ENCODE results near the gene ITGAE. TPM values are rescaled to one million over a fixed set of nuclear protein-coding genes. Genes with fewer than 3 reads are reported as not detected.

ITGAE gene
- total and polyA plus RNA-seq, 7 donors = 13.8 to 47.8 (median 23.6) TPM

DNA sequence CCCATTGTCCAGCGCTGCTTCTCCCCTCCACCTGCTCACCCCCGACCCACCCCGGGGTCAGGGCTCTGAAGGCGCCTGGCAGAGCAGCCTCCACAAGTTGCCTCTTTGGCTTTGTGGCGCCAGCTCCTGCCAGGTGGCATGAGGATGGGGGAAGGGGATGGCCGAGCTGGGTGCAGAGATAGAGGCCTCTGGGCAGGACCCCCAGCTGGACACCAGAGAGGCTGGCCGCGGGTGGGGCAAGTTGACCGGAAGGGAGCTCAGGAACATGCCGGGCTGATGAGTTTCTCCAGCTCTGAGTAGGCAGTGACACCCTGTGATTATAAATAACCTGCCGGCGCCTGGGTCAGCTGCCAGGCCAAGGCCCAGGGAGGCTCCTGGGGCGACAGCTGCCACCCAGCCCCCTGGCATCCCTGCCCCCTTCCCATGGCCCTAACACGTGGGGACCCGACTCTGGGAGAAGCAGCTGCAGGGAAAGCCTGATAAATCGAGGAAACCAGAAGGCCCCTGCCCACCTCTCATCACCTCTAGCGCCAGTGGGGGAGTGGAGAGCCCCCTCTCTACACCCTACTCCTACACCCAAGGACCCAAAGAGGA is 105.8 kb downstream of the ITGAE start:
- intact Hi-C loops (cut with DNase I) = no loop called here
- DNase-seq (peak; percentile 86 to 95), ATAC-seq (peak; percentile 87 to 90 (median 89))
- Histone ChIP-seq H3K36me3 (ENCODE audit: insufficient read depth in 1 of 2, low read depth in 1 of 2) (peaks cover 2 to 21% of the 10 kb centered on the region in 2 donors), H3K4me3 (peak overlapping the region; percentile 86), H3K27ac (peak overlapping the region; percentile 95), H3K4me1 (peaks cover 9% of the 10 kb centered on the region), H3K27me3 (ENCODE audit: insufficient read depth in 3 of 3, low read length in 2 of 3) (no peaks in the 10 kb centered on the region), H3K9me3 (no peaks in the 10 kb centered on the region)
- TF ChIP-seq, protein P1, sequence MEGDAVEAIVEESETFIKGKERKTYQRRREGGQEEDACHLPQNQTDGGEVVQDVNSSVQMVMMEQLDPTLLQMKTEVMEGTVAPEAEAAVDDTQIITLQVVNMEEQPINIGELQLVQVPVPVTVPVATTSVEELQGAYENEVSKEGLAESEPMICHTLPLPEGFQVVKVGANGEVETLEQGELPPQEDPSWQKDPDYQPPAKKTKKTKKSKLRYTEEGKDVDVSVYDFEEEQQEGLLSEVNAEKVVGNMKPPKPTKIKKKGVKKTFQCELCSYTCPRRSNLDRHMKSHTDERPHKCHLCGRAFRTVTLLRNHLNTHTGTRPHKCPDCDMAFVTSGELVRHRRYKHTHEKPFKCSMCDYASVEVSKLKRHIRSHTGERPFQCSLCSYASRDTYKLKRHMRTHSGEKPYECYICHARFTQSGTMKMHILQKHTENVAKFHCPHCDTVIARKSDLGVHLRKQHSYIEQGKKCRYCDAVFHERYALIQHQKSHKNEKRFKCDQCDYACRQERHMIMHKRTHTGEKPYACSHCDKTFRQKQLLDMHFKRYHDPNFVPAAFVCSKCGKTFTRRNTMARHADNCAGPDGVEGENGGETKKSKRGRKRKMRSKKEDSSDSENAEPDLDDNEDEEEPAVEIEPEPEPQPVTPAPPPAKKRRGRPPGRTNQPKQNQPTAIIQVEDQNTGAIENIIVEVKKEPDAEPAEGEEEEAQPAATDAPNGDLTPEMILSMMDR (IDR thresholded peaks at IDR 0.05) = no peak
- WGBS, 3 donors = 5 to 7% (median 5%) methylated on average over 11 to 17 of the region's 17 CpGs

DNA sequence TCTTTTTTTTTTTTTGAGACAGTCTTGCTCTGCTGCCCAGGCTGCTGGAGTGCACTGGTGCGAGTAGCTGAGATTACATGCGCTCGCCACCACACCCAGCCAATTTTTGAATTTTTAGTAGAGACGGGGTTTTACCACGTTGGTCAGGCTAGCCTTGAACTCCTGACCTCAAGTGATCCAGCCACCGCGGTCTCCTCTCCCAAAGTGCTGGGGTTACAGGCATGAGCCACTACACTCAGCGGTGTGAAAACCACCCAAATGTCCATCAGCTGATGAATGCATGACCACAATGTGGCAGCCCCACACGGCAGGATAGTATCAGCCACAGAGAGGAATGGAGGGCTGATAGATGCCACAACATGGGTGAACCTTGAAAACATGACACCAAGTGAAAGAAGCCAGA is 107.2 kb downstream of the ITGAE start:
- Histone ChIP-seq H3K9me3 (no peaks in the 10 kb centered on the region), H3K4me1 (peaks cover 9% of the 10 kb centered on the region), H3K27ac (peak overlapping the region; percentile 95), H3K27me3 (ENCODE audit: insufficient read depth in 3 of 3, low read length in 2 of 3) (no peaks in the 10 kb centered on the region), H3K4me3 (no peak overlapping the region), H3K36me3 (ENCODE audit: insufficient read depth in 1 of 2, low read depth in 1 of 2) (peaks cover 2 to 32% of the 10 kb centered on the region in 2 donors)
- TF ChIP-seq, protein P1 (IDR thresholded peaks at IDR 0.05) = no peak
- ATAC-seq (no peak), DNase-seq (no peak)
- intact Hi-C loops (cut with DNase I) = no loop called here
- whole genome bisulfite sequencing, 3 donors = 68 to 73% (median 71%) methylated on average over 9 of the region's 9 CpGs

DNA sequence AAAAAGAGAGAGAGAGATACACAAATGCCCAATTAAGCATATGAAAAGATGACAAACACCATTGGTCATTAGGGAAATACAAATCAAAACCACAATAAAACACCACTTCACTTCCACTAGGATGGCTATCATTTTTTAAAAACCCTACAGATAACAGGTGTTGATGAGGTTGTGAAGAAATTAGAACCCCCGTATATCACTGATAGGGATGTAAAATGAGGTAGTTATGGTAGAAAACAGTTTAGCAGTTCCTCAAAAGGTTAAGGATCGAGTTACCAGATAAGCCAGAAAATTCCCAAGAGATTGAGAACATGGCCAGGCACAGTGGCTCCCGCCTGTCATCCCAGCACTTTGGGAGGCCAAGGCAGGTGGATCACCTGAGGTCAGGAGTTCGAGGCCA is 107.8 kb downstream of the ITGAE start:
- H3K4me1 ChIP-seq = peaks cover 9% of the 10 kb centered on the region
- TF ChIP-seq, protein P1 (IDR thresholded peaks at IDR 0.05) = no peak
- no peak for ATAC-seq
- no peaks in the 10 kb centered on the region for H3K27me3 ChIP-seq (ENCODE audit: insufficient read depth in 3 of 3, low read length in 2 of 3)
- 68 to 80% (median 72%) methylated on average over 4 of the region's 4 CpGs for WGBS, 3 donors
- H3K4me3 ChIP-seq = no peak overlapping the region
- DNase-seq = no peak
- no peaks in the 10 kb centered on the region for H3K9me3 ChIP-seq
- H3K27ac ChIP-seq = peak overlapping the region; percentile 95
- peaks cover 2 to 34% of the 10 kb centered on the region in 2 donors for H3K36me3 ChIP-seq (ENCODE audit: insufficient read depth in 1 of 2, low read depth in 1 of 2)
- intact Hi-C loops (cut with DNase I) = no loop called here

DNA sequence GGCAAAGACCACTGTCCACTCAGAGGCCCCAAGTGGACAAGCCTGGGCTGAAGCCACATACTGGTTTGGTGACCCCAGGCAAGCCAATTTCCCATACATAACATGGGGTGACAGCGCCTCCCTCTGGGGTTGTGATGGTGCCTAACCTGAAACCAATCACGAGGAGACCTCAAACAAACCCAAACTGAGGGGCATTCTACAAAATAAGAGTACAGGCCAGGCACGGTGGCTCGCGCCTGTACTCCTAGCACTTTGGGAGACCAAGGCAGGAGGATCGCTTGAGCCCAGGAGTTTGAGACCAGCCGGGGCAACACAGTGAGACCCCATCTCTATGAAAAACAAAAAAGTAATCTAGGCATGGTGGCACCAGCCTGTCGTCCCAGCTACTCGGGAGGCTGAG is 108.6 kb downstream of the ITGAE start:
- Histone ChIP-seq H3K4me1 (peaks cover 9% of the 10 kb centered on the region), H3K4me3 (no peak overlapping the region), H3K27ac (peak overlapping the region; percentile 23), H3K27me3 (ENCODE audit: insufficient read depth in 3 of 3, low read length in 2 of 3) (no peaks in the 10 kb centered on the region), H3K9me3 (no peaks in the 10 kb centered on the region), H3K36me3 (ENCODE audit: insufficient read depth in 1 of 2, low read depth in 1 of 2) (peaks cover 2 to 33% of the 10 kb centered on the region in 2 donors)
- TF ChIP-seq, protein P1 (IDR thresholded peaks at IDR 0.05) = no peak
- WGBS, 3 donors = 84 to 86% (median 85%) methylated on average over 9 of the region's 9 CpGs
- no peak for ATAC-seq
- intact Hi-C loops (cut with DNase I) = no loop called here
- DNase-seq = no peak

DNA sequence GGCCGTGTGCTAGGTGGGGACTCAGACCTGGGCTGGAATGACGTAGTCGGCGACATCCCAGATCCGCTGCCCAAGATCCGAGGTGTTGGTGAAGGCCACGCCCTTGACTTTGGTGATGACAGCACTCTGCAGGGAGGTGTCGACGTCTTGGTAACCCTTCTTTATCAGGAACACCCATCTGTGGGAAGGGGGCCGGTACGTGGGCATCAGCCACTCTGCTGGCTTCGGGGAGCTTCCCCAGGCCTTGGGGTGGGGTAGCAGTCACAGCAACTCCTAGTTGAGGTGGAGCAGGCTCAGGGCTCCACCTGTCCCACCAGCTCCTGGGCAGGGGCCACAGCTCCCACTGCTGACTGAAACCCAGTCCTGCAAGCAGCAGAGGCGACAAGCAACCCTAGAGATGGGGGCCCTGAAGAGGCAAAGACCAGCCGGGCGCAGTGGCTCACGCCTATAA is 109.3 kb downstream of the ITGAE start:
- DNase-seq (no peak), ATAC-seq (no peak)
- Histone ChIP-seq H3K27ac (no peak overlapping the region), H3K4me1 (peaks cover 9% of the 10 kb centered on the region), H3K9me3 (no peaks in the 10 kb centered on the region), H3K4me3 (no peak overlapping the region), H3K36me3 (ENCODE audit: insufficient read depth in 1 of 2, low read depth in 1 of 2) (peaks cover 2 to 33% of the 10 kb centered on the region in 2 donors), H3K27me3 (ENCODE audit: insufficient read depth in 3 of 3, low read length in 2 of 3) (no peaks in the 10 kb centered on the region)
- 83 to 86% (median 85%) methylated on average over 16 of the region's 16 CpGs for WGBS, 3 donors
- TF ChIP-seq, protein P1 (IDR thresholded peaks at IDR 0.05) = no peak
- intact Hi-C loops (cut with DNase I) = no loop called here
